NT2/D1 (cell line): ENCODE results near the gene MAGEA1.

ENCODE experiments used
- SUZ12 ChIP-seq: IDR thresholded peaks from 2 replicates; pipeline ENCODE4 v1.6.1; 2011; ENCODE audit not compliant: insufficient read length, insufficient read depth; ENCODE audit errors: extremely low read depth
- YY1 ChIP-seq: IDR thresholded peaks from 2 replicates; pipeline ENCODE4 v1.6.1; 2011; ENCODE audit not compliant: insufficient read length, insufficient read depth
- ZNF274 ChIP-seq: IDR thresholded peaks from 2 replicates; pipeline ENCODE4 v1.6.1; 2011; ENCODE audit warnings: mild to moderate bottlenecking, low read depth, low read length

GRCh38 chrX:153190381-153190780, 11.3 kb downstream of the MAGEA1 start:
- TF ChIP-seq ZNF274 (no peak), SUZ12 (no peak), YY1 (no peak)
